GM21825 (cell line): Measurements from ENCODE around the gene ANTXRL.
"Not testable (repeated sequence)": the region's sequence is repeated elsewhere in the genome, so short reads cannot be mapped to it uniquely, and the experiment has no call there.

Experiments used
- ATAC-seq: cut with Tn5 transposase; IDR thresholded peaks from one replicate; pipeline ENCODE4 v1.9.1; 2021; ENCODE audit warnings: mild to moderate bottlenecking, moderate library complexity; ENCODE audit not compliant: unreplicated experiment

Gene ANTXRL

GRCh38 chr10:46293832-46294640 lies 7.2 kb downstream of the ANTXRL start:
- no peak for ATAC-seq

GRCh38 chr10:46294641-46295220 lies 7.9 kb downstream of the ANTXRL start:
- ATAC-seq = no peak

- ATAC-seq = not testable (repeated sequence)
Measured at GRCh38 chr10:46295350-46296010, 8.7 kb downstream of the ANTXRL start.

GRCh38 chr10:46296086-46296485 lies 9.3 kb downstream of the ANTXRL start:
- not testable (repeated sequence) for ATAC-seq

GRCh38 chr10:46296641-46297141 lies 9.9 kb downstream of the ANTXRL start:
- no peak for ATAC-seq

- no peak for ATAC-seq
Measured at GRCh38 chr10:46297406-46298204, 10.8 kb downstream of the ANTXRL start.

GRCh38 chr10:46298477-46299285 lies 11.9 kb downstream of the ANTXRL start:
- no peak for ATAC-seq

- no peak for ATAC-seq
Measured at GRCh38 chr10:46299286-46299535, 12.4 kb downstream of the ANTXRL start.

- ATAC-seq = no peak
Measured at GRCh38 chr10:46299536-46300369, 13.0 kb downstream of the ANTXRL start.

- not testable (repeated sequence) for ATAC-seq
Measured at GRCh38 chr10:46300370-46300711, 13.5 kb downstream of the ANTXRL start.

GRCh38 chr10:46301056-46301645 lies 14.4 kb downstream of the ANTXRL start:
- no peak for ATAC-seq

GRCh38 chr10:46301721-46302479 lies 15.1 kb downstream of the ANTXRL start:
- ATAC-seq = no peak

- ATAC-seq = not testable (repeated sequence)
Measured at GRCh38 chr10:46302765-46303352, 16.1 kb downstream of the ANTXRL start.

GRCh38 chr10:46304062-46304461 lies 17.3 kb downstream of the ANTXRL start:
- no peak for ATAC-seq

GRCh38 chr10:46304671-46305070 lies 17.9 kb downstream of the ANTXRL start:
- not testable (repeated sequence) for ATAC-seq

- ATAC-seq = no peak
Measured at GRCh38 chr10:46305079-46305818, 18.5 kb downstream of the ANTXRL start.

GRCh38 chr10:46305986-46306385 lies 19.2 kb downstream of the ANTXRL start:
- ATAC-seq = no peak
